ENCODE results near the gene KIAA1217.
"Not testable (repeated sequence)": the region's sequence is repeated elsewhere in the genome, so short reads cannot be mapped to it uniquely, and the experiment has no call there.

The KIAA1217 gene

DNA sequence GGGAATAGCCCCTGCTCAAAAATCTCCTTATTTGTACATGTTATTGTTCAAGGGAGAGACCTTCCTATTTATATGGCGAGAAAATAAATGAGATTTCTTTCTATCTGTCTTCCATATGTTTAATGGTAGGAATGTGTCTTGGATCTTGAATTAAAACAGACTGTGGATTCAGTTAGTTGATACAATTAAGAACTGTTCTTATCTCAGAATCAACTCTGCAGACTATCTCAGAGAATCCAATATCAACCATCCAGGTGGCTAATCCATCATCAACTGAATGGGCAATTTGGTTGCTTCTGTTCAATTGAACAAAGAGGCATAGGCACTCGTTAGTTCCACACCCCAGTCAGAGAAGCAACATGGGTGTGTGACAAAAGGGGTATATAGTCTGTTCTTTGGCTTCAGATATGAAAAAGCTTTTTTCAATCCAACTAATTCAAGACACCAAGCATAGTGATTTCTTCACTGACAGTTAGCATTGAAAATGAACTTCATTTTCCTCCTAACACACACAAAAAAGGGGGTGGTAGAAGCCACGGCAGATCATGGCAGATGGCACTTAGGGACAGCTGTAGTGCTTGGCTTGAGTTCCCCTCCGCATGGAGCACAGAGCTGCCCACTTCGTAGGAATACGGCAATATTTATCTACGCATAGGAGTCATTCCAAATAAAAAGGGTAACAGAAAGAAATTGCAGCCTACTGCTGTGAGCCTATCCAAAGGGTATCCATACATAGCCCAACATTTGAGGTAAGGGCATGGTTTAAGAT, 135.9 kb downstream of the KIAA1217 start:
- peak overlapping the region; percentile 44; the same call in 1 of the 2 replicates for H3K27ac ChIP-seq
- TF ChIP-seq ZFX (IDR thresholded peaks at IDR 0.05) (no peak), CTCF (conservative IDR thresholded peaks at IDR 0.05) (no peak)

DNA sequence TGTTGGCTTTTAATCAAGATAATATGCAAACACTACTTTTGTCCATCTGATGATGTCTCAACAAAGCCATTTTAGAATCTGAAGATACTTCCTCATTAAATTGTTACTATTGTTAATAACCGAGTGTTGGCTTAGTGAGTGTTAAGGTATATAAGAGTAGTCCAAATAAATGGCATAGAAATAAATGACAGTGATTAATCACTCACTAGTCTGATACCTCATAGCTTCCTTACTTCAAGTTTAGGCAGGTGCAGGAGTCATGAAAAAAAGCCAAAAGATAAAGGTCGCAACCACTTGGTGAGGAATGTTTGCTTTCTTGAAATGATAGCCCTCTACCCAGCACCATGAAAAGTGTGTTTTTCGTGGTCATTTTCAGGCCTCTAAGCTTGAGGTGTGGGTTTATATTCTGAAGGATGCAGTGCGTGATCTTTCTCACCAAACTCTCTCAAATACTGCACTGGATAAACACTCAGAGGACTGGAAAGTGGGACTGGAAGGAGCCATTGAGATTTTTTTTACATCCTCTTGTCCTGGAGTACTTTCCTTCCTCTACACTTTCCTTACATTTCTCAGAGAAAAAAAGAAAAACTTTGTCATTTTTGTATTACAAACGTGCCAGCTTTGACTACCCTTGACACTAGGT, 138.1 kb downstream of the KIAA1217 start:
- no peak overlapping the region for H3K27ac ChIP-seq
- TF ChIP-seq CTCF (conservative IDR thresholded peaks at IDR 0.05) (no peak), ZFX (IDR thresholded peaks at IDR 0.05) (no peak)

GRCh38 chr10:24349379-24350001, 140.6 kb downstream of the KIAA1217 start:
- TF ChIP-seq ZFX (IDR thresholded peaks at IDR 0.05) (no peak), CTCF (conservative IDR thresholded peaks at IDR 0.05) (no peak)
- no peak overlapping the region for H3K27ac ChIP-seq

DNA sequence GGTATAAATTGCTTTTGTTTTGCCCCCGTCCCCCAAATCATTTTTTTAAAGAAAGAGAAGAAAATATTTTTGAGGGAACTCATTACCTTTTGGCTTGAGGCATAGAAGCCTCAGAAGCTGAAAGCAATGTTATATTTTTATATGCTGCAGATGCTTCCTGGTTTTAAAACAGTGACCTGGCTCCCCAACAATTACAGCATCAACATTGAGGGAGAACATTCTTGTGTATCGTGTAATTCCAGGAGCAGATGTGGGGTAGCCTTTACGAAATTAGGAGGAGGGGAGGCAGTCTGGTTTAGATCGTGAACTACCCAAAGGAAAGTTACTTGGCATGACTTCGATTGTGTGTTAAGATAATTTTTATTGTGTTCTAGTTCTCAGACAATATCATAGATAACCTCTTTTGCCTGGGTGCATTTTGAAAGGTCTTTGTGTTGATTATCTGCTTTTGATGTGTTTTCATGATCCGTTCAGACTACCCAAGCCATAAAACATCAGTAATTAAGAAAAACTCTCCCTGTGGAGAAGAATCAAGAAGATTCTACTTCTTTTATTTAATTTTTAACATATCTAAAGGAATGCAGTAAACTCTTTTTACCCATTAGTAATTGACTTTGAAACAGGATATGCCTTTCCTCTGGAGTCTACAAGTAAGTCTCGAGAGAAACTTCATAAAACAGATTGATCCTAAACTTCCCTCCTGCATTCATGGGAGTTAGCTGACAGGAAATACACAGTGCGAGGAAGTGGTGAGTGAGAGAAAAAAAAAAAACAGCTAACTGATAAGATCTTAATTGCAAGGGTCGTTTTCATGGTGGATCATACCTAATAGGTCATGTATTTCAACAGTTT, 141.4 kb downstream of the KIAA1217 start:
- TF ChIP-seq ZFX (IDR thresholded peaks at IDR 0.05) (no peak), CTCF (conservative IDR thresholded peaks at IDR 0.05) (no peak)
- H3K27ac ChIP-seq: no peak overlapping the region

DNA sequence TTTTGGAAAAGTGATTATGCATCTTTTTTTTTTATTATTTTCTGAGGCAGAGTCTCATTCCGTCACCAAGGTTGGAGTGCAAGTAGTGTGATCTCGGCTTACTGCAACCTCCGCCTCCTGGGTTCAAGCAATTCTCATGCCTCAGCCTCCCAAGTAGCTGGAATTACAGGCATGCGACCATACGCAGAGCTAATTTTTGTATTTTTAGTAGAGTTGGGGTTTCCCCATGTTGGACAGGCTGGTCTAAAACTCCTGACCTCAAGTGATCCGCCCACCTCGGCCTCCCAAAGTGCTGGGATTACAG, 141.9 kb downstream of the KIAA1217 start:
- H3K27ac ChIP-seq: not testable (repeated sequence)

GRCh38 chr10:24351961-24352360, 143.0 kb downstream of the KIAA1217 start:
- no peak overlapping the region for H3K27ac ChIP-seq
- TF ChIP-seq ZFX (IDR thresholded peaks at IDR 0.05) (no peak), CTCF (conservative IDR thresholded peaks at IDR 0.05) (no peak)

DNA sequence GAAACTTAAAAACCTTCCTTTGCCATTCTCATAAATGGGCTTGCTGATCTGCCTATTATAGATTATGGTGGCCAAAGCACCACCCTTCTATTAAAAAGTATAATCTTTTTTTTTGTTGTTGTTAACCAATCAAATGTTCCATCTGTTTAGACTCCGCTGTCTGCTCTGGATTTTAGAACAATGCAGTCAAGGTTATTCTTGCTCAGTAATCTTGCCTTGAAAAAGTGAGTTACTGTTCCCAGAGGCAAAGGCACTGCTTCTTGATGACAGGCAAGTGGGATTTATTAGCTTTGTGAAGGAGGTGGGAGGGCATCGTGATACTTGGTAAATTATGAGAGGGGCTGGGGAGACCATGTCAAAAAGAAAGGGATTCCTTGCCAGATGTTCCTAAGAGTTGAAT, 143.5 kb downstream of the KIAA1217 start:
- H3K27ac ChIP-seq: no peak overlapping the region
- no peak for TF ChIP-seq ZFX (IDR thresholded peaks at IDR 0.05)
- no peak for TF ChIP-seq CTCF (conservative IDR thresholded peaks at IDR 0.05)
